Naive B cell (primary cell): ENCODE measurements around the gene NEAT1. TPM values are rescaled to one million over a fixed set of nuclear protein-coding genes. Genes with fewer than 3 reads are reported as not detected.

Source experiments
- ATAC-seq, 2 donors: fragments of 150-1000 bp; cut with Tn5 transposase; 2 replicates each; pipeline ENCODE4 v1.10.0; 2021; ENCODE audit warnings: low read depth in 2 of 2, mild to moderate bottlenecking in 2 of 2, moderate library complexity in 2 of 2
- DNase-seq: peaks from one replicate; pipeline ENCODE4 v3.0.0; 2022
- H3K27ac Mint-ChIP-seq, 6 donors: one replicate each; pipeline ENCODE4 v1.8.0; 2020 to 2022; ENCODE audit warnings: mild to moderate bottlenecking in 6 of 6, mixed read lengths in 6 of 6, moderate library complexity in 5 of 6, inconsistent platforms in 2 of 6
- H3K27me3 Mint-ChIP-seq, 3 donors: one replicate each; pipeline ENCODE4 v1.8.0; 2021 to 2022; ENCODE audit warnings: mixed read lengths in 3 of 3, mild to moderate bottlenecking in 1 of 3
- H3K36me3 Mint-ChIP-seq, 2 donors: one replicate each; pipeline ENCODE4 v1.8.0; 2020 to 2022; ENCODE audit warnings: mixed read lengths in 2 of 2, inconsistent platforms in 1 of 2, mild to moderate bottlenecking in 1 of 2
- H3K4me1 Mint-ChIP-seq, 3 donors: one replicate each; pipeline ENCODE4 v1.8.0; 2020 to 2022; ENCODE audit warnings: mixed read lengths in 3 of 3, inconsistent platforms in 1 of 3, mild to moderate bottlenecking in 1 of 3, moderate library complexity in 1 of 3
- H3K4me3 Mint-ChIP-seq, 8 donors: one replicate each; pipeline ENCODE4 v1.8.0; 2020 to 2022; ENCODE audit warnings: mild to moderate bottlenecking in 8 of 8, mixed read lengths in 8 of 8, moderate library complexity in 8 of 8, inconsistent platforms in 2 of 8
- H3K9me3 Mint-ChIP-seq, 7 donors: one replicate each; pipeline ENCODE4 v1.8.0; 2020 to 2022; ENCODE audit warnings: mixed read lengths in 7 of 7, mild to moderate bottlenecking in 5 of 7, inconsistent platforms in 2 of 7, moderate library complexity in 1 of 7
- polyA plus RNA-seq, 6 donors: library from polyadenylated mRNA; unstranded; fragments of 300-500 nt; fragmentation: Illumina TruSeq; gene quantifications; one replicate each; pipeline ENCODE4 v1.2.3, GENCODE V29; 2021; ENCODE audit warnings: low read depth in 6 of 6

The NEAT1 gene
- polyA plus RNA-seq, 6 donors from 2014 or later = 0.88 to 4.2 (median 1.2) TPM

GRCh38 chr11:65432100-65432650 lies 9.6 kb downstream of the NEAT1 start:
- Mint-ChIP-seq H3K27ac (peak overlapping the region in 5 of 6 donors; percentile 88 to 99 (median 95)), H3K4me3 (peak overlapping the region in 2 of 8 donors; percentile 52 to 65), H3K4me1 (peaks cover 55 to 72% (median 56%) of the 10 kb centered on the region in 3 donors), H3K9me3 (no peaks in the 10 kb centered on the region), H3K27me3 (no peaks in the 10 kb centered on the region), H3K36me3 (peaks cover 0 to 5% of the 10 kb centered on the region in 2 donors)
- no peak for ATAC-seq
- DNase-seq = no peak

GRCh38 chr11:65432686-65433582 lies 10.3 kb downstream of the NEAT1 start:
- H3K4me3 Mint-ChIP-seq = peak overlapping the region in 4 of 8 donors; percentile 16 to 78 (median 42)
- no peaks in the 10 kb centered on the region for H3K36me3 Mint-ChIP-seq
- ATAC-seq (peak; percentile 36 to 58), DNase-seq (no peak)
- H3K27me3 Mint-ChIP-seq = no peaks in the 10 kb centered on the region
- peak overlapping the region in 5 of 6 donors; percentile 13 to 97 (median 50) for H3K27ac Mint-ChIP-seq
- peaks cover 48 to 64% (median 52%) of the 10 kb centered on the region in 3 donors for H3K4me1 Mint-ChIP-seq
- H3K9me3 Mint-ChIP-seq = no peaks in the 10 kb centered on the region

GRCh38 chr11:65433657-65434056 lies 11.1 kb downstream of the NEAT1 start:
- H3K4me1 Mint-ChIP-seq = peaks cover 48 to 58% (median 49%) of the 10 kb centered on the region in 3 donors

GRCh38 chr11:65434057-65434666 lies 11.6 kb downstream of the NEAT1 start:
- Mint-ChIP-seq H3K9me3 (no peaks in the 10 kb centered on the region), H3K27ac (no peak overlapping the region), H3K4me1 (peaks cover 46 to 58% (median 51%) of the 10 kb centered on the region in 3 donors), H3K4me3 (no peak overlapping the region), H3K36me3 (no peaks in the 10 kb centered on the region), H3K27me3 (no peaks in the 10 kb centered on the region)
- DNase-seq (no peak), ATAC-seq (no peak)

More at GRCh38 chr11:65433657-65434056, 11.1 kb downstream of the NEAT1 start:
- Mint-ChIP-seq H3K27me3 (no peaks in the 10 kb centered on the region), H3K36me3 (no peaks in the 10 kb centered on the region), H3K4me3 (no peak overlapping the region), H3K9me3 (no peaks in the 10 kb centered on the region), H3K27ac (peak overlapping the region in 1 of 6 donors; percentile 44)
- DNase-seq = no peak
- no peak for ATAC-seq

DNA sequence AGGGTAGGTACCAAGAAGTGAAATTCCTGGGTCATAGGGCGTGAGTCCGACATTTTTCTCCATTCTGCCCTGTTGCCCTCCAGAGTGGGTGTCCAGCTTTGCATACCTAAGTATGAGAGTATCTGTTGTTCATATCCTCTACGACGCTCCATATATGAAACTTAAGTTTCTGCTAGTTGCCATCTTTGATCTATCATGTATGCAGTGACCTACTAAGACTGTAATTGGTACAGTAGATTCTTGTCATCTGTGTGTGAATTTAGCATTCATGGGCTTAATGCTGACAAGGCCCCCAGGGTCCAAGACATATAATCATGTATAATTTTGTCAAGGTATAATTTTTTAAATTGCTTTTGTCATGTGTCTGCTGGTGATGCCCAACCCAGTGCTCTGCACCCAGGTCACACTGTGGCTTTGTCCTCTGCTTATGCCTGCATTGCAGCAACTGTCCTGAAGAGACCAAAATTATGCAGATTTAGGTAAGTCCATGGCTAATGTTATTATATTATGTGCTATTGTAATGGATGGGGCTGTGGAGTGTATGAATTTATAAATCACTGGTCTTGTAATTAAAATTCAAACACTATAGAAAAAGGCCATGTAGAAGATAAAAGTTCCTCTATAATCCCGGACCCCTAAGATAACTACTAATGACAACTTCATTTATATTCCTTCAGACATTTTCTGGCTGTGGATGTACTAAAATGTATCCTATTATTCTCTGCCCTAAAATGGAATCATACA lies 12.2 kb downstream of the NEAT1 start:
- Mint-ChIP-seq H3K4me3 (no peak overlapping the region), H3K36me3 (no peaks in the 10 kb centered on the region)
- no peak for ATAC-seq

DNA sequence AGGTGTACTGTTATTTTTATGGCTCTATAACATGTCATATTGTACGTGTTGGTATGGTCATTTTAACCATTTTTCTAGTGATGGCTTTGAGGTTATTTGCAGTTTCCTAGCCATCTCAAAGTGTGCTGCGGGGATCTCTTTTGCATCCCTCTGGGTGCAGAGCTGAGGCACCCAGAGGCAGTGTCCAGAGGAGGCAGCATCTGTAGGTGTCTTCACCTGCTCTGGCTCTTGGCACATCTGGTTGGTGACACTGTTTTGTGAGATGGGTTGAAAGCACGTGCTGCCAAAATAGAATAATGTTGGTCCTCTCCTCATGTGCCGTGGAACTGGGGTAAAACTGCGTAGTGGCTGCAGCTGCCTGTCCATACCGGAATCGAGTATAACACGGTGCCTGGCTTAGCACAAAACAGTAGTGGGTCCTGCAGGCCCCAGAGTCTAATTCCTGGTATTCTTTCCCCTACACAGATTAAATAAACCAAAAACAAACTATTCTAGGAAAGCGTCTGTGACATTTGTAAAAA lies 12.9 kb downstream of the NEAT1 start:
- Mint-ChIP-seq H3K9me3 (no peaks in the 10 kb centered on the region), H3K27me3 (no peaks in the 10 kb centered on the region), H3K27ac (peak overlapping the region in 2 of 6 donors; percentile 24 to 47), H3K4me1 (peaks cover 40 to 58% (median 51%) of the 10 kb centered on the region in 3 donors), H3K36me3 (no peaks in the 10 kb centered on the region), H3K4me3 (no peak overlapping the region)
- ATAC-seq (no peak), DNase-seq (no peak)

More for the DNA sequence above, 12.2 kb downstream of the NEAT1 start:
- Mint-ChIP-seq H3K27ac (peak overlapping the region in 1 of 6 donors; percentile 24), H3K27me3 (no peaks in the 10 kb centered on the region), H3K4me1 (peaks cover 45 to 58% (median 51%) of the 10 kb centered on the region in 3 donors), H3K9me3 (no peaks in the 10 kb centered on the region)
- DNase-seq = no peak

DNA sequence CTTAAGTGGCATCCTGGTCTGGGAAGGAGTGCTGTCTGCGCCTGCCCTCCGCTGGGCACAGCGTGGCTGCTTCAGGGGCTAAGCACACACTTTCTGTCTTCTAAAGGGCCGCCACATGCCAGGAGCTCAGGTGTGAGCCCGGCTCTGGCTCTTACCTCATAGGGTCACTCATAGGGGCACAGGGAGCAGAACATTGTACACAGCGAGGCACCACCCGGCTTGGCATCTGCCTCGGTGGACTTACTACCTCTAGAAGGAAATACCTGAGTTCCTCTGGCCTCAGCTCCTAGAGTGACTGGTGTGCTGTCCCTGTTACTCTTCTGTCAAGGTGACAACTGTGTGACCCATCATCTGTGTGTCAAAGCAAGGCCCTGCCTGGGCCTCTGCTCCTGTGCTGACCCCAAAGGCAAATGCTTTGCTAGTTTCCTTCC lies 13.4 kb downstream of the NEAT1 start:
- Mint-ChIP-seq H3K4me3 (no peak overlapping the region), H3K36me3 (no peaks in the 10 kb centered on the region), H3K27me3 (no peaks in the 10 kb centered on the region), H3K27ac (peak overlapping the region in 3 of 6 donors; percentile 19 to 53 (median 38)), H3K4me1 (peaks cover 39 to 58% (median 51%) of the 10 kb centered on the region in 3 donors), H3K9me3 (no peaks in the 10 kb centered on the region)
- ATAC-seq = no peak
- no peak for DNase-seq

DNA sequence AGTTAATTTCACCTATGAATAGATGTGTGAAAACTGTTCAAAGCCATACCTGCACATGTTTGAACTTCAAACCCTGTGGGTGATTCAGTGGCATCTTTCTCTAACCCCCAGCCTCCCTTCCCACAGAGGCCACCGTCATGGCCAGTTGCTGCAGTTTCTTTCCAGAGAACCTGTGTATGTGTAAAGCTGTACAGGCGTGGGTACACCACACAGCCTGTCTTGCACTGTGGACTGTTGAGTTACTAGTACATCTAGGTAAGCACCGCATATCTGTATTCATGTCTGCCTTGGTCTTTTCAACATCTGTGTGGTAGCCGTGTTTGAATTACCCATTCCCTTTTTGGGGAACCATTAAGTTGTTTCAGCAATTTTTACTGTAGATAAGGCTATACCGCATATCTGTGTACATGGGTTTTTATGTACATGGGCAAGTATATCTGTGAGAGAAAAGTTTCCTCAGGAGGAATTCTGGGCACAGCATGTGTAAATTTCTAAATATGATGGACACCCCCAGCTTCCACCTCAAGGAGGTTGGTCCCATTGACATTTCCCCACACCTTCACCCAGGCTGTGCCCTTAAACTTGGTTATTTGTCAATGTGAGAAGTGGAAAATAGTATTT lies 13.9 kb downstream of the NEAT1 start:
- peak overlapping the region in 2 of 6 donors; percentile 19 to 53 for H3K27ac Mint-ChIP-seq
- H3K36me3 Mint-ChIP-seq = no peaks in the 10 kb centered on the region
- H3K9me3 Mint-ChIP-seq = no peaks in the 10 kb centered on the region
- H3K4me1 Mint-ChIP-seq = peaks cover 38 to 59% (median 51%) of the 10 kb centered on the region in 3 donors
- H3K4me3 Mint-ChIP-seq = no peak overlapping the region
- ATAC-seq = no peak
- DNase-seq = no peak
- no peaks in the 10 kb centered on the region for H3K27me3 Mint-ChIP-seq

GRCh38 chr11:65437436-65438227 lies 15.0 kb downstream of the NEAT1 start:
- H3K27ac Mint-ChIP-seq = peak overlapping the region in 1 of 6 donors; percentile 60
- H3K4me3 Mint-ChIP-seq = no peak overlapping the region
- H3K36me3 Mint-ChIP-seq = no peaks in the 10 kb centered on the region
- ATAC-seq (no peak), DNase-seq (no peak)
- H3K4me1 Mint-ChIP-seq = peaks cover 42 to 59% (median 52%) of the 10 kb centered on the region in 3 donors
- H3K9me3 Mint-ChIP-seq = no peaks in the 10 kb centered on the region
- no peaks in the 10 kb centered on the region for H3K27me3 Mint-ChIP-seq

DNA sequence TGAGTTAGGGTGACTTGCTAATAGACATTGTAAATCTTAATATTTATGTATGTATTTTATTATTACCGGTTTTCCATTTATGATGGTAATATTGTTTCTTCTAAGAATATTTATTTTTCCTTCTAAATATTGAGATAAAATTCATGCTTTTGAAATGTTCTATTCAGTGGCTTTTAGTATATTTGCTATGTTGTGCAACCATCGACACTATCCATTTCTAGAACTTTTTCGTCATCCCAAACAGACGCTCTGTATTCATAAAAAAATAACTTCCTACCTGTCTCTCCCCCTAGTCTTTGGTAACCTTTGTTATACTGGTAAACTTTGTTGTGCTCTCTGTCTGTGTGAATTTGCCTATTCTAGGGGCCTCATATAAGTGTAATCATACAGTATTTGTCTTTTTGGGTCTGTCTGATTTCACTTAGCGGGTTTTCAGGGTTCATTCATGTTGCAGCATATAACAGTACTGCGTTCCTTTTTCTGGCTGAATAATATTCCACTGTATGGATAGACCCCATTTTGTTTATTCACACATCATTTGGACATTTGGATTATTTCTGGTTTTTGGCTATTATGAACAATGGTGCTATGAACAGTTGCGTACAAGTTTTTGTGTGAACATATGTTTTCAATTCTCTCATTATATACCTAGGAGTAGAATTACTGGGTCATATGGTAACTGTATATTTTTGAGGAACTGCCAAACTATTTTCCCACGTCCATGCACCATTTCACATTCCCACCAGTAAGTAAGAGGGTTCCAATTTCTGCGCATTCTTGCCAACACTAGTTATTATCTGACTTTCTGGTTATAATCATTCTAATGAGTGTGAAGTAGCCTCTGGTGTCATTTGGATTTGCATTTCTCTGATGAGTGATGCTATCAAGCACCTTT lies 15.9 kb downstream of the NEAT1 start:
- H3K27ac Mint-ChIP-seq = peak overlapping the region in 2 of 6 donors; percentile 27 to 97
- H3K9me3 Mint-ChIP-seq = no peaks in the 10 kb centered on the region
- DNase-seq (no peak), ATAC-seq (no peak)
- peaks cover 45 to 61% (median 54%) of the 10 kb centered on the region in 3 donors for H3K4me1 Mint-ChIP-seq
- peak overlapping the region in 1 of 8 donors; percentile 19 for H3K4me3 Mint-ChIP-seq
- no peaks in the 10 kb centered on the region for H3K27me3 Mint-ChIP-seq
- H3K36me3 Mint-ChIP-seq = no peaks in the 10 kb centered on the region
